ENCODE data around the gene FLT3LG. TPM values are rescaled to one million over a fixed set of nuclear protein-coding genes. Genes with fewer than 3 reads are reported as not detected.

Gene FLT3LG
- total RNA-seq, 1 experiment from 2014 or later: 5.1 TPM

- no TSS peak for BruUV-seq (replicated peaks)
- H3K4me3 ChIP-seq: no peak overlapping the region
- H3K4me1 ChIP-seq (replicated peaks; ENCODE audit: insufficient read depth): no peaks in the 10 kb centered on the region
- H3K9me2 ChIP-seq (ENCODE audit: insufficient read depth): no peaks in the 10 kb centered on the region
- H4K20me1 ChIP-seq (ENCODE audit: insufficient read depth): no peaks in the 10 kb centered on the region
- H3K9me3 ChIP-seq (ENCODE audit: insufficient read depth, low read depth): no peaks in the 10 kb centered on the region
- H3K27me3 ChIP-seq (ENCODE audit: insufficient read depth, low read depth): no peaks in the 10 kb centered on the region
- peaks cover 4% of the 10 kb centered on the region for H3K36me3 ChIP-seq (ENCODE audit: low read depth)
- no peak overlapping the region for H3K4me2 ChIP-seq
- H3K27ac ChIP-seq: no peak overlapping the region
- CTCF ChIA-PET: no interaction called here
- no peaks in the 10 kb centered on the region for H3K79me2 ChIP-seq (ENCODE audit: low read depth)
- H3F3A ChIP-seq (ENCODE audit: insufficient read depth, low read depth): peaks cover 8% of the 10 kb centered on the region
- POLR2A ChIA-PET (ENCODE audit: unreplicated experiment): no interaction called here
- no peak overlapping the region for H2AFZ ChIP-seq
- no peak for TF ChIP-seq EZH2 (IDR thresholded peaks at IDR 0.05; ENCODE audit: low read depth)
- TF ChIP-seq, protein P1, sequence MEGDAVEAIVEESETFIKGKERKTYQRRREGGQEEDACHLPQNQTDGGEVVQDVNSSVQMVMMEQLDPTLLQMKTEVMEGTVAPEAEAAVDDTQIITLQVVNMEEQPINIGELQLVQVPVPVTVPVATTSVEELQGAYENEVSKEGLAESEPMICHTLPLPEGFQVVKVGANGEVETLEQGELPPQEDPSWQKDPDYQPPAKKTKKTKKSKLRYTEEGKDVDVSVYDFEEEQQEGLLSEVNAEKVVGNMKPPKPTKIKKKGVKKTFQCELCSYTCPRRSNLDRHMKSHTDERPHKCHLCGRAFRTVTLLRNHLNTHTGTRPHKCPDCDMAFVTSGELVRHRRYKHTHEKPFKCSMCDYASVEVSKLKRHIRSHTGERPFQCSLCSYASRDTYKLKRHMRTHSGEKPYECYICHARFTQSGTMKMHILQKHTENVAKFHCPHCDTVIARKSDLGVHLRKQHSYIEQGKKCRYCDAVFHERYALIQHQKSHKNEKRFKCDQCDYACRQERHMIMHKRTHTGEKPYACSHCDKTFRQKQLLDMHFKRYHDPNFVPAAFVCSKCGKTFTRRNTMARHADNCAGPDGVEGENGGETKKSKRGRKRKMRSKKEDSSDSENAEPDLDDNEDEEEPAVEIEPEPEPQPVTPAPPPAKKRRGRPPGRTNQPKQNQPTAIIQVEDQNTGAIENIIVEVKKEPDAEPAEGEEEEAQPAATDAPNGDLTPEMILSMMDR (conservative IDR thresholded peaks at IDR 0.05): no peak
- intact Hi-C loops (cut with micrococcal nuclease; ENCODE audit: unreplicated experiment): no loop called here
- DNase-seq: no peak
These were observed 12.4 kb upstream of the FLT3LG start for GRCh38 chr19:49461656-49462055.

- CTCF ChIA-PET: no interaction called here
- no peaks in the 10 kb centered on the region for H3K4me1 ChIP-seq (replicated peaks; ENCODE audit: insufficient read depth)
- H2AFZ ChIP-seq: no peak overlapping the region
- intact Hi-C loops (cut with micrococcal nuclease; ENCODE audit: unreplicated experiment): no loop called here
- no peak overlapping the region for H3K4me2 ChIP-seq
- peaks cover 4% of the 10 kb centered on the region for H3K36me3 ChIP-seq (ENCODE audit: low read depth)
- H3K79me2 ChIP-seq (ENCODE audit: low read depth): no peaks in the 10 kb centered on the region
- no peak overlapping the region for H3K4me3 ChIP-seq
- no TSS peak for BruUV-seq (replicated peaks)
- POLR2A ChIA-PET (ENCODE audit: unreplicated experiment): interaction anchor here (0.6 kb wide), 1 partner anchor 97 kb away, joined by 5 read pairs; no protein-coding TSS in a partner anchor
- no peak overlapping the region for H3K27ac ChIP-seq
- no peaks in the 10 kb centered on the region for H4K20me1 ChIP-seq (ENCODE audit: insufficient read depth)
- DNase-seq: no peak
- TF ChIP-seq, protein P1 (conservative IDR thresholded peaks at IDR 0.05): no peak
- no peak for TF ChIP-seq EZH2 (IDR thresholded peaks at IDR 0.05; ENCODE audit: low read depth)
- H3K9me2 ChIP-seq (ENCODE audit: insufficient read depth): no peaks in the 10 kb centered on the region
- H3K27me3 ChIP-seq (ENCODE audit: insufficient read depth, low read depth): no peaks in the 10 kb centered on the region
- peaks cover 8% of the 10 kb centered on the region for H3F3A ChIP-seq (ENCODE audit: insufficient read depth, low read depth)
- no peaks in the 10 kb centered on the region for H3K9me3 ChIP-seq (ENCODE audit: insufficient read depth, low read depth)
These were observed 11.5 kb upstream of the FLT3LG start for GRCh38 chr19:49462492-49462891.

DNA sequence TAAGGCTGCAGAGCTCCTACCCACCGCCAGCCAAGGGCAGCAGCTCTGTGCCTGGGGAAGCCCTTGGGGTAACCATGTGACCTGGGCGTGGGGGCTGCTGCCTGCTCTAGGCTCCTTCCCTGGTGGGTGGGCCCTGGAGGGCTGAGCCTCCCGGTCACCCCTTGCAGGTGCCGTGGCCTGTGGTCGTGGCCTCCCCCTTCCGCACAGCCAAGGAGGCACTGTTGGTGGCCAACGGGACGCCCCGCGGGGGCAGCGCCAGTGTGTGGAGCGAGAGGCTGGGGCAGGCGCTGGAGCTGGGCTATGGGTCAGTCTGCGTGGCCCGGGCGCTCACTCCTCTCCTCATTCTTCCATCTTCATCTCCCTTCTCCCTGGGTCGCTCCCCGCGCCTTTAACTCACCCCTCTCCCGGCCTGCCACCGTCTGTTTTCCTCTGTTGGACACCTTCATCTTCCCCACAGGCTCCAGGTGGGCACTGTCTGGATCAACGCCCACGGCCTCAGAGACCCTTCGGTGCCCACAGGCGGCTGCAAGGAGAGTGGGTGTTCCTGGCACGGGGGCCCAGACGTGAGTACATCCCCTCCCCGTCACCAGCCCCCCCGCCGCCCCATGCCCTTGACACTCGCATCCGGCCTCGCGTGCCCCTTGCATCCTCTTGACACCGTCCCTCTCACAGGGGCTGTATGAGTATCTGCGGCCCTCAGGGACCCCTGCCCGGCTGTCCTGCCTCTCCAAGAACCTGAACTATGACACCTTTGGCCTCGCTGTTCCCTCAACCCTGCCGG is 9.9 kb upstream of the FLT3LG start:
- no peaks in the 10 kb centered on the region for H4K20me1 ChIP-seq (ENCODE audit: insufficient read depth)
- H3K4me1 ChIP-seq (replicated peaks; ENCODE audit: insufficient read depth): no peaks in the 10 kb centered on the region
- TF ChIP-seq, protein P1 (conservative IDR thresholded peaks at IDR 0.05): no peak
- TF ChIP-seq EZH2 (IDR thresholded peaks at IDR 0.05; ENCODE audit: low read depth): no peak
- no peaks in the 10 kb centered on the region for H3K79me2 ChIP-seq (ENCODE audit: low read depth)
- DNase-seq: no peak
- CTCF ChIA-PET: no interaction called here
- POLR2A ChIA-PET (ENCODE audit: unreplicated experiment): no interaction called here
- H3F3A ChIP-seq (ENCODE audit: insufficient read depth, low read depth): peaks cover 14% of the 10 kb centered on the region
- no peak overlapping the region for H3K4me2 ChIP-seq
- H3K36me3 ChIP-seq (ENCODE audit: low read depth): peaks cover 4% of the 10 kb centered on the region
- H3K27me3 ChIP-seq (ENCODE audit: insufficient read depth, low read depth): no peaks in the 10 kb centered on the region
- H3K9me2 ChIP-seq (ENCODE audit: insufficient read depth): no peaks in the 10 kb centered on the region
- intact Hi-C loops (cut with micrococcal nuclease; ENCODE audit: unreplicated experiment): no loop called here
- H2AFZ ChIP-seq: no peak overlapping the region
- H3K4me3 ChIP-seq: no peak overlapping the region
- no TSS peak for BruUV-seq (replicated peaks)
- no peak overlapping the region for H3K27ac ChIP-seq
- no peaks in the 10 kb centered on the region for H3K9me3 ChIP-seq (ENCODE audit: insufficient read depth, low read depth)
